A549 (cell line): ENCODE results near the gene LRRC8C. TPM values are rescaled to one million over a fixed set of nuclear protein-coding genes. Genes with fewer than 3 reads are reported as not detected.

Source experiments
- ATAC-seq, 2 experiments: fragments of 200-7000 bp in 1 of 2; fragments of >200 bp in 1 of 2; cut with Nextera tagmentation in 1 of 2; cut with Tn5 transposase in 1 of 2; 3 replicates each; pipeline versions ENCODE4 v1.8.0 to v1.9.1; 2018 to 2020; ENCODE audit warnings: mild to moderate bottlenecking in 1 of 2, moderate library complexity in 1 of 2
- CTCF ChIA-PET: fragments of 300-600 bp; sonication (Branson Sonifier 250); formaldehyde crosslinking; extraction: SDS; loops from one replicate; lab custom pipeline; 2021; ENCODE audit warnings: antibody characterized with exemption, inconsistent platforms; lab: Yijun Ruan, JAX
- POLR2A ChIA-PET: fragments of 350-600 bp; formaldehyde crosslinking; extraction: SDS; loops from one replicate; lab custom pipeline; 2021; ENCODE audit warnings: antibody characterized with exemption, inconsistent platforms; lab: Yijun Ruan, JAX
- DNase-seq, 2 experiments: peaks; one replicate each; pipeline versions ENCODE4 v3.0.0 to v3.0.0-alpha.2; 2011 to 2016; ENCODE audit warnings: low read depth in 1 of 2, low spot score in 1 of 2
- FAIRE-seq: peaks from 2 replicates; lab custom pipeline; 2011; peaks lifted over from hg19 to GRCh38; lab: Jason Lieb, UNC
- H3K27ac ChIP-seq, 2 experiments: fragments of >200 bp; sonication (Bioruptor Twin); formaldehyde crosslinking; 3 replicates each; pipeline ENCODE4 v1.5.1; 2016 to 2017
- H3K4me1 ChIP-seq: fragments of >200 bp; sonication (Bioruptor Twin); formaldehyde crosslinking; 3 replicates; pipeline ENCODE4 v1.6.1; 2016
- H3K4me2 ChIP-seq: fragments of >200 bp; sonication (Bioruptor Twin); formaldehyde crosslinking; 3 replicates; pipeline ENCODE4 v1.6.1; 2016
- H3K4me3 ChIP-seq: fragments of >200 bp; sonication (Bioruptor Twin); formaldehyde crosslinking; 3 replicates; pipeline ENCODE4 v1.5.1; 2016
- H3K9me3 ChIP-seq: fragments of >200 bp; sonication (Bioruptor Twin); formaldehyde crosslinking; 3 replicates; pipeline ENCODE4 v1.6.1; 2016
- ATOH8 ChIP-seq: fragments of 250-450 bp; sonication (Bioruptor Pico); IDR thresholded peaks from 2 replicates; pipeline ENCODE4 v1.5.0; 2020; ENCODE audit warnings: low read depth, mild to moderate bottlenecking, moderate library complexity
- BHLHE40 ChIP-seq: IDR thresholded peaks from 2 replicates; pipeline ENCODE4 v1.6.1; 2012; ENCODE audit warnings: low read depth, low read length, inconsistent platforms
- CEBPB ChIP-seq, 2 experiments: fragments of >200 bp in 1 of 2; sonication (Bioruptor Twin) in 1 of 2; formaldehyde crosslinking in 1 of 2; IDR thresholded peaks; 2 replicates each; pipeline ENCODE4 v1.6.1; 2012 to 2016
- CHD2 ChIP-seq: fragments of 150-350 bp; IDR thresholded peaks from 2 replicates; pipeline ENCODE4 v1.6.1; 2014; ENCODE audit warnings: low read length; ENCODE audit not compliant: partially characterized antibody
- CHD4 ChIP-seq: fragments of 200-600 bp; sonication (generic); IDR thresholded peaks from 2 replicates; pipeline ENCODE4 v1.6.1; 2016; ENCODE audit warnings: antibody characterized with exemption, mild to moderate bottlenecking, borderline replicate concordance
- CTCF ChIP-seq: fragments of >200 bp; sonication (Bioruptor Twin); formaldehyde crosslinking; IDR thresholded peaks from 3 replicates; pipeline ENCODE4 v1.5.1; 2016
- EHF ChIP-seq: fragments of 250-450 bp; sonication (Bioruptor Pico); IDR thresholded peaks from 2 replicates; pipeline ENCODE4 v1.5.0; 2020; ENCODE audit warnings: mild to moderate bottlenecking
- EHMT2 ChIP-seq: fragments of 200-600 bp; sonication (generic); IDR thresholded peaks from 2 replicates; pipeline ENCODE4 v1.6.1; 2016; ENCODE audit warnings: antibody characterized with exemption, low read depth, mild to moderate bottlenecking, moderate library complexity
- ELK1 ChIP-seq: fragments of 150-350 bp; IDR thresholded peaks from 2 replicates; pipeline ENCODE4 v1.6.1; 2014; ENCODE audit warnings: low read depth, mild to moderate bottlenecking, low read length
- EP300 ChIP-seq, 2 experiments: fragments of >200 bp; sonication (Bioruptor Twin); formaldehyde crosslinking; IDR thresholded peaks; 2 replicates in 1 of 2; 3 replicates in 1 of 2; pipeline ENCODE4 v1.6.1; 2016 to 2017
- ESRRA ChIP-seq: fragments of 150-350 bp; IDR thresholded peaks from 2 replicates; pipeline ENCODE4 v1.6.1; 2014; ENCODE audit warnings: mild to moderate bottlenecking, low read length, borderline replicate concordance
- FOSB ChIP-seq: fragments of 250-450 bp; sonication (Bioruptor Pico); IDR thresholded peaks from 2 replicates; pipeline ENCODE4 v1.5.0; 2020; ENCODE audit warnings: mild to moderate bottlenecking, moderate library complexity
- FOSL2 ChIP-seq, 2 experiments: fragments of 450-650 bp in 1 of 2; fragments of >200 bp in 1 of 2; sonication (Bioruptor Twin) in 1 of 2; formaldehyde crosslinking; IDR thresholded peaks; 2 replicates each; pipeline versions ENCODE4 v1.5.0 to v1.6.1; 2016 to 2020; ENCODE audit warnings: mild to moderate bottlenecking in 1 of 2, moderate library complexity in 1 of 2
- HDAC2 ChIP-seq: fragments of 200-600 bp; sonication (generic); IDR thresholded peaks from 2 replicates; pipeline ENCODE4 v1.6.1; 2016
- HEYL ChIP-seq: fragments of 250-450 bp; sonication (Bioruptor Pico); IDR thresholded peaks from 2 replicates; pipeline ENCODE4 v1.8.0; 2021; ENCODE audit warnings: mild to moderate bottlenecking, moderate library complexity
- HMGXB4 ChIP-seq: fragments of 250-450 bp; sonication (Bioruptor Pico); IDR thresholded peaks from 2 replicates; pipeline ENCODE4 v1.5.0; 2021; ENCODE audit warnings: mild to moderate bottlenecking, moderate library complexity, borderline replicate concordance
- HOXB5 ChIP-seq: fragments of 250-450 bp; sonication (Bioruptor Pico); IDR thresholded peaks from 2 replicates; pipeline ENCODE4 v1.5.0; 2020; ENCODE audit warnings: mild to moderate bottlenecking, moderate library complexity
- JUN ChIP-seq, 2 experiments: fragments of >200 bp; sonication (Bioruptor Twin); formaldehyde crosslinking; IDR thresholded peaks; 2 replicates in 1 of 2; 3 replicates in 1 of 2; pipeline ENCODE4 v1.6.1; 2016 to 2017
- JUNB ChIP-seq: fragments of >200 bp; sonication (Bioruptor Twin); formaldehyde crosslinking; IDR thresholded peaks from 2 replicates; pipeline ENCODE4 v1.6.1; 2016
- MAFK ChIP-seq: fragments of 450-650 bp; IDR thresholded peaks from 2 replicates; pipeline ENCODE4 v1.6.1; 2014; ENCODE audit not compliant: partially characterized antibody
- MYC ChIP-seq: IDR thresholded peaks from 2 replicates; pipeline ENCODE4 v1.6.1; 2012; ENCODE audit warnings: mild to moderate bottlenecking, inconsistent platforms, low read length, improper control_type of control experiment, borderline replicate concordance
- NPAS2 ChIP-seq: fragments of 250-450 bp; sonication (Bioruptor Pico); IDR thresholded peaks from 2 replicates; pipeline ENCODE4 v1.8.0; 2022; ENCODE audit warnings: mild to moderate bottlenecking, moderate library complexity, borderline replicate concordance
- NR3C1 ChIP-seq: fragments of >200 bp; sonication (Bioruptor Twin); formaldehyde crosslinking; IDR thresholded peaks from 3 replicates; pipeline ENCODE4 v1.6.1; 2017
- RCOR1 ChIP-seq: fragments of 150-350 bp; IDR thresholded peaks from 2 replicates; pipeline ENCODE4 v1.6.1; 2014; ENCODE audit warnings: antibody characterized with exemption, low read length, low read depth
- REST ChIP-seq: fragments of 200-600 bp; sonication (generic); IDR thresholded peaks from 2 replicates; pipeline ENCODE4 v1.6.1; 2016; ENCODE audit warnings: antibody characterized with exemption, mild to moderate bottlenecking, moderate library complexity
- RFX5 ChIP-seq: fragments of 450-650 bp; IDR thresholded peaks from 2 replicates; pipeline ENCODE4 v1.7.1; 2014; ENCODE audit warnings: antibody characterized with exemption, mild to moderate bottlenecking, moderate library complexity
- ZFP36 ChIP-seq: fragments of 450-650 bp; IDR thresholded peaks from 2 replicates; pipeline ENCODE4 v1.6.1; 2014; ENCODE audit warnings: borderline replicate concordance; ENCODE audit not compliant: partially characterized antibody
- WGBS: methylation state at CpG from one replicate; pipeline ENCODE4 v1.1.6; 2017; ENCODE audit errors: missing lambda C conversion rate; 5-methylcytosine and 5-hydroxymethylcytosine counted together
- polyA plus RNA-seq, 4 experiments: library from polyadenylated mRNA; depleted of rRNA in 3 of 4; stranded (reverse); fragments of >200 nt; fragmentation: RNase III in 1 of 4; extraction: RNeasy Plus Mini Kit Qiagen cat#74134 plus additional on column Dnase treatment in 1 of 4; gene quantifications; 2 replicates in 3 of 4; 3 replicates in 1 of 4; pipeline ENCODE4 v1.2.3, GENCODE V29; 2011 to 2017

Gene LRRC8C
- polyA plus RNA-seq, 2 of the 4 experiments (the other 2 are of a cell fraction): 6.3 to 15.9 TPM

GRCh38 chr1:89692601-89693521 is 59.9 kb downstream of the LRRC8C start:
- POLR2A ChIA-PET: no interaction called here
- no peak for TF ChIP-seq JUN (IDR thresholded peaks at IDR 0.05)
- no peak for TF ChIP-seq EHF (CRISPR knock-in tag)
- no peak for TF ChIP-seq CHD2
- no peak for TF ChIP-seq REST
- no peak for TF ChIP-seq CEBPB (IDR thresholded peaks at IDR 0.05)
- TF ChIP-seq EP300 (IDR thresholded peaks at IDR 0.05): no peak
- no peak for TF ChIP-seq ATOH8 (CRISPR knock-in tag)
- no peak for TF ChIP-seq BHLHE40
- no peak for TF ChIP-seq NR3C1
- TF ChIP-seq ESRRA: no peak
- no peak for TF ChIP-seq CTCF
- TF ChIP-seq ELK1: no peak
- no peak for TF ChIP-seq HEYL
- TF ChIP-seq EHMT2: no peak
- TF ChIP-seq FOSB (CRISPR knock-in tag): no peak
- no peak for TF ChIP-seq ZFP36
- TF ChIP-seq NPAS2: no peak
- no peak for TF ChIP-seq RCOR1
- TF ChIP-seq, all 56 proteins: peak for 0

GRCh38 chr1:89695847-89696246 is 62.9 kb downstream of the LRRC8C start:
- Histone ChIP-seq H3K9me3 (no peaks in the 10 kb centered on the region), H3K4me2 (no peak overlapping the region), H3K4me1 (peaks cover 11% of the 10 kb centered on the region; the same call in 2 of the 3 replicates), H3K4me3 (no peak overlapping the region), H3K27ac (no peak overlapping the region)
- POLR2A ChIA-PET: no interaction called here
- no peak for FAIRE-seq
- CTCF ChIA-PET: interaction anchor here (1.3 kb wide), 1 partner anchor 67 kb away, joined by 5 read pairs; no protein-coding TSS in a partner anchor
- DNase-seq: no peak
- ATAC-seq: no peak
- TF ChIP-seq HEYL: no peak
- TF ChIP-seq RFX5: no peak
- TF ChIP-seq HDAC2: no peak
- TF ChIP-seq HMGXB4 (CRISPR knock-in tag): no peak
- no peak for TF ChIP-seq FOSB (CRISPR knock-in tag)
- no peak for TF ChIP-seq MYC
- TF ChIP-seq CHD4: no peak
- TF ChIP-seq CEBPB (IDR thresholded peaks at IDR 0.05): no peak
- TF ChIP-seq NR3C1: no peak
- TF ChIP-seq RCOR1: no peak
- no peak for TF ChIP-seq MAFK
- no peak for TF ChIP-seq JUNB
- no peak for TF ChIP-seq HOXB5 (CRISPR knock-in tag)
- TF ChIP-seq BHLHE40: no peak
- TF ChIP-seq FOSL2 (IDR thresholded peaks at IDR 0.05): no peak
- TF ChIP-seq FOSL2 (CRISPR knock-in tag; IDR thresholded peaks at IDR 0.05): no peak
- TF ChIP-seq, all 56 proteins: peak for 0

More at GRCh38 chr1:89692601-89693521, 59.9 kb downstream of the LRRC8C start:
- Histone ChIP-seq H3K4me3 (no peak overlapping the region), H3K9me3 (no peaks in the 10 kb centered on the region), H3K4me1 (peaks cover 11% of the 10 kb centered on the region; the same call in 2 of the 3 replicates), H3K27ac (no peak overlapping the region), H3K4me2 (no peak overlapping the region)
- ATAC-seq: peak in 1 of 2 experiments; percentile 66; a peak in 3 of 6 replicates
- peak in 1 of 2 experiments; percentile 18 for DNase-seq
- WGBS: 73% methylated on average over 4 of the region's 4 CpGs
- CTCF ChIA-PET: interaction anchor here (0.8 kb wide), 1 partner anchor 70 kb away, joined by 3 read pairs; no protein-coding TSS in a partner anchor
- no peak for FAIRE-seq
